ENCODE data around the gene PPP6R2.

Gene PPP6R2

GRCh38 chr22:50298937-50299784 is 44.0 kb upstream of the PPP6R2 start:
- DNase-seq (ENCODE audit: low read depth), result no peak
- TF ChIP-seq CTCF (IDR thresholded peaks at IDR 0.05; ENCODE audit: insufficient read depth, low read depth, low read length, missing control alignments), result no peak
- no peak overlapping the region for H3K4me3 ChIP-seq (ENCODE audit: low read depth, low read length)

- H3K4me3 ChIP-seq (ENCODE audit: low read depth, low read length), result no peak overlapping the region
- TF ChIP-seq CTCF (IDR thresholded peaks at IDR 0.05; ENCODE audit: insufficient read depth, low read depth, low read length, missing control alignments), result no peak
- DNase-seq (ENCODE audit: low read depth), result no peak
Observed at GRCh38 chr22:50299785-50300619, 43.1 kb upstream of the PPP6R2 start.

- no peak for TF ChIP-seq CTCF (IDR thresholded peaks at IDR 0.05; ENCODE audit: insufficient read depth, low read depth, low read length, missing control alignments)
- H3K4me3 ChIP-seq (ENCODE audit: low read depth, low read length), result no peak overlapping the region
Observed at GRCh38 chr22:50300620-50301257, 42.4 kb upstream of the PPP6R2 start.

GRCh38 chr22:50301581-50301991 is 41.5 kb upstream of the PPP6R2 start:
- H3K4me3 ChIP-seq (ENCODE audit: low read depth, low read length), result no peak overlapping the region
- no peak for TF ChIP-seq CTCF (IDR thresholded peaks at IDR 0.05; ENCODE audit: insufficient read depth, low read depth, low read length, missing control alignments)
- peak; percentile 42 for DNase-seq (ENCODE audit: low read depth)

More at GRCh38 chr22:50300620-50301257, 42.4 kb upstream of the PPP6R2 start:
- no peak for DNase-seq (ENCODE audit: low read depth)

GRCh38 chr22:50302041-50302541 is 41.0 kb upstream of the PPP6R2 start:
- no peak for TF ChIP-seq CTCF (IDR thresholded peaks at IDR 0.05; ENCODE audit: insufficient read depth, low read depth, low read length, missing control alignments)
- no peak for DNase-seq (ENCODE audit: low read depth)
- no peak overlapping the region for H3K4me3 ChIP-seq (ENCODE audit: low read depth, low read length)

- no peak for TF ChIP-seq CTCF (IDR thresholded peaks at IDR 0.05; ENCODE audit: insufficient read depth, low read depth, low read length, missing control alignments)
- DNase-seq (ENCODE audit: low read depth), result no peak
- H3K4me3 ChIP-seq (ENCODE audit: low read depth, low read length), result no peak overlapping the region
Observed at GRCh38 chr22:50302564-50302963, 40.6 kb upstream of the PPP6R2 start.
